Skeletal muscle tissue (tissue), 4 donors: ENCODE data around the gene RSU1. TPM values are rescaled to one million over a fixed set of nuclear protein-coding genes. Genes with fewer than 3 reads are reported as not detected.

ENCODE experiments used
- H3K27ac ChIP-seq: one replicate; pipeline ENCODE4 v1.7.0; 2013; ENCODE audit warnings: mild to moderate bottlenecking, low read depth, low read length, inconsistent platforms
- H3K27me3 ChIP-seq, 3 donors: one replicate each; pipeline ENCODE4 v1.7.0; 2013; ENCODE audit warnings: low read length in 3 of 3; ENCODE audit not compliant: control insufficient read depth in 3 of 3, insufficient read depth in 3 of 3
- H3K36me3 ChIP-seq, 3 donors: one replicate each; pipeline ENCODE4 v1.7.0; 2013; ENCODE audit warnings: low read length in 3 of 3; ENCODE audit not compliant: control insufficient read depth in 3 of 3, insufficient read depth in 3 of 3
- H3K4me1 ChIP-seq, 3 donors: one replicate each; pipeline ENCODE4 v1.7.0; 2013; ENCODE audit warnings: low read length in 3 of 3, mild to moderate bottlenecking in 3 of 3; ENCODE audit not compliant: control insufficient read depth in 3 of 3, insufficient read depth in 3 of 3
- H3K4me3 ChIP-seq, 3 donors: one replicate each; pipeline ENCODE4 v1.7.0; 2013; ENCODE audit warnings: low read length in 3 of 3
- H3K9ac ChIP-seq, 3 donors: one replicate each; pipeline ENCODE4 v1.7.0; 2013; ENCODE audit warnings: low read length in 3 of 3, mild to moderate bottlenecking in 3 of 3, moderate library complexity in 2 of 3, low read depth in 1 of 3
- H3K9me3 ChIP-seq, 3 donors: one replicate each; pipeline ENCODE4 v1.7.0; 2013; ENCODE audit warnings: low read length in 3 of 3; ENCODE audit not compliant: control insufficient read depth in 3 of 3
- total RNA-seq: library from RNA; depleted of rRNA; stranded (reverse); fragments of >200 nt; gene quantifications from one replicate; pipeline ENCODE4 v1.2.3, GENCODE V29; 2014
- donor health status: Osteomylitis.

The RSU1 gene
- total RNA-seq, 1 donor from 2014 or later = 35.0 TPM

GRCh38 chr10:16570731-16571130 lies 246.5 kb downstream of the RSU1 start:
- Histone ChIP-seq H3K4me3 (no peak overlapping the region), H3K27me3 (no peaks in the 10 kb centered on the region), H3K36me3 (no peaks in the 10 kb centered on the region), H3K9ac (no peak overlapping the region), H3K27ac (no peak overlapping the region), H3K9me3 (no peaks in the 10 kb centered on the region), H3K4me1 (peaks cover 0 to 4% (median 0%) of the 10 kb centered on the region in 3 donors)

GRCh38 chr10:16566202-16566805 lies 250.9 kb downstream of the RSU1 start:
- no peaks in the 10 kb centered on the region for H3K27me3 ChIP-seq
- no peaks in the 10 kb centered on the region for H3K36me3 ChIP-seq
- H3K4me3 ChIP-seq = no peak overlapping the region
- peaks cover 0 to 4% (median 0%) of the 10 kb centered on the region in 3 donors for H3K4me1 ChIP-seq
- no peaks in the 10 kb centered on the region for H3K9me3 ChIP-seq
- H3K27ac ChIP-seq = no peak overlapping the region
- H3K9ac ChIP-seq = no peak overlapping the region

GRCh38 chr10:16565604-16566003 lies 251.6 kb downstream of the RSU1 start:
- Histone ChIP-seq H3K9ac (no peak overlapping the region), H3K4me3 (no peak overlapping the region), H3K27me3 (no peaks in the 10 kb centered on the region), H3K36me3 (no peaks in the 10 kb centered on the region), H3K4me1 (peaks cover 0 to 4% (median 0%) of the 10 kb centered on the region in 3 donors), H3K27ac (no peak overlapping the region), H3K9me3 (no peaks in the 10 kb centered on the region)

- H3K9ac ChIP-seq = no peak overlapping the region
- H3K9me3 ChIP-seq = peaks cover 0 to 2% (median 0%) of the 10 kb centered on the region in 3 donors
- peaks cover 0 to 4% (median 0%) of the 10 kb centered on the region in 3 donors for H3K4me1 ChIP-seq
- H3K27me3 ChIP-seq = no peaks in the 10 kb centered on the region
- H3K4me3 ChIP-seq = no peak overlapping the region
- H3K36me3 ChIP-seq = no peaks in the 10 kb centered on the region
- H3K27ac ChIP-seq = no peak overlapping the region
These were observed 254.3 kb downstream of the RSU1 start for GRCh38 chr10:16562891-16563290.

- no peaks in the 10 kb centered on the region for H3K36me3 ChIP-seq
- peaks cover 0 to 2% (median 0%) of the 10 kb centered on the region in 3 donors for H3K9me3 ChIP-seq
These were observed 257.9 kb downstream of the RSU1 start for GRCh38 chr10:16559236-16559773.

GRCh38 chr10:16547973-16548372 lies 269.3 kb downstream of the RSU1 start:
- no peaks in the 10 kb centered on the region for H3K4me1 ChIP-seq

More at GRCh38 chr10:16559236-16559773, 257.9 kb downstream of the RSU1 start:
- Histone ChIP-seq H3K9ac (no peak overlapping the region), H3K4me3 (no peak overlapping the region), H3K27ac (no peak overlapping the region), H3K4me1 (no peaks in the 10 kb centered on the region), H3K27me3 (no peaks in the 10 kb centered on the region)

GRCh38 chr10:16545116-16545736 lies 272.0 kb downstream of the RSU1 start:
- no peaks in the 10 kb centered on the region for H3K36me3 ChIP-seq
- H3K27me3 ChIP-seq = peaks cover 0 to 2% (median 0%) of the 10 kb centered on the region in 3 donors
- no peaks in the 10 kb centered on the region for H3K4me1 ChIP-seq
- no peaks in the 10 kb centered on the region for H3K9me3 ChIP-seq
- no peak overlapping the region for H3K4me3 ChIP-seq
- H3K27ac ChIP-seq = no peak overlapping the region
- H3K9ac ChIP-seq = no peak overlapping the region

More at GRCh38 chr10:16547973-16548372, 269.3 kb downstream of the RSU1 start:
- Histone ChIP-seq H3K27ac (no peak overlapping the region), H3K36me3 (no peaks in the 10 kb centered on the region), H3K9ac (no peak overlapping the region), H3K9me3 (no peaks in the 10 kb centered on the region), H3K27me3 (peaks cover 0 to 2% (median 0%) of the 10 kb centered on the region in 3 donors), H3K4me3 (no peak overlapping the region)

- Histone ChIP-seq H3K27ac (no peak overlapping the region), H3K4me3 (no peak overlapping the region), H3K4me1 (no peaks in the 10 kb centered on the region), H3K27me3 (peaks cover 0 to 3% (median 0%) of the 10 kb centered on the region in 3 donors), H3K36me3 (no peaks in the 10 kb centered on the region), H3K9me3 (no peaks in the 10 kb centered on the region), H3K9ac (no peak overlapping the region)
These were observed 272.6 kb downstream of the RSU1 start for GRCh38 chr10:16544591-16544990.

- H3K36me3 ChIP-seq = no peaks in the 10 kb centered on the region
- H3K27me3 ChIP-seq = peaks cover 0 to 6% (median 0%) of the 10 kb centered on the region in 3 donors
- no peak overlapping the region for H3K27ac ChIP-seq
- H3K4me3 ChIP-seq = no peak overlapping the region
- no peak overlapping the region for H3K9ac ChIP-seq
- H3K9me3 ChIP-seq = no peaks in the 10 kb centered on the region
- H3K4me1 ChIP-seq = no peaks in the 10 kb centered on the region
These were observed 273.1 kb downstream of the RSU1 start for GRCh38 chr10:16544099-16544498.
